GM18507 (cell line): ENCODE results near the gene BAIAP2.
A peak's percentile ranks its signal among the peaks of the same experiment; 100 is the strongest.

Experiments used
- DNase-seq: peaks from one replicate; pipeline ENCODE4 v3.0.0; 2011; ENCODE audit warnings: low read depth; ENCODE audit not compliant: insufficient read length; ENCODE audit errors: extremely low spot score
- FAIRE-seq: peaks from 2 replicates; lab custom pipeline; 2011; peaks lifted over from hg19 to GRCh38; lab: Jason Lieb, UNC

The BAIAP2 gene

GRCh38 chr17:81115749-81116464 is 81.0 kb downstream of the BAIAP2 start:
- FAIRE-seq (no peak), DNase-seq (no peak)

GRCh38 chr17:81116704-81117103 is 81.8 kb downstream of the BAIAP2 start:
- DNase-seq, result no peak
- FAIRE-seq, result no peak

- DNase-seq (no peak), FAIRE-seq (no peak)
These were observed 82.8 kb downstream of the BAIAP2 start for GRCh38 chr17:81117672-81118198.

- FAIRE-seq (no peak), DNase-seq (no peak)
These were observed 83.6 kb downstream of the BAIAP2 start for GRCh38 chr17:81118308-81119221.

GRCh38 chr17:81119223-81120148 is 84.5 kb downstream of the BAIAP2 start:
- FAIRE-seq, result no peak
- DNase-seq, result peak; percentile 66

- FAIRE-seq (no peak), DNase-seq (no peak)
These were observed 85.2 kb downstream of the BAIAP2 start for GRCh38 chr17:81120149-81120484.

GRCh38 chr17:81120695-81121621 is 86.0 kb downstream of the BAIAP2 start:
- DNase-seq (no peak), FAIRE-seq (no peak)

GRCh38 chr17:81121841-81122733 is 87.1 kb downstream of the BAIAP2 start:
- no peak for DNase-seq
- FAIRE-seq, result no peak

- FAIRE-seq, result no peak
- DNase-seq, result no peak
These were observed 88.4 kb downstream of the BAIAP2 start for GRCh38 chr17:81123052-81124048.

GRCh38 chr17:81124377-81124776 is 89.4 kb downstream of the BAIAP2 start:
- DNase-seq (no peak), FAIRE-seq (no peak)

- DNase-seq, result no peak
These were observed 90.7 kb downstream of the BAIAP2 start for GRCh38 chr17:81125573-81126081.

GRCh38 chr17:81126281-81127132 is 91.6 kb downstream of the BAIAP2 start:
- FAIRE-seq (no peak), DNase-seq (no peak)

More at GRCh38 chr17:81125573-81126081, 90.7 kb downstream of the BAIAP2 start:
- no peak for FAIRE-seq

GRCh38 chr17:81127133-81127455 is 92.1 kb downstream of the BAIAP2 start:
- no peak for DNase-seq
- FAIRE-seq, result no peak

- FAIRE-seq (no peak), DNase-seq (no peak)
These were observed 92.7 kb downstream of the BAIAP2 start for GRCh38 chr17:81127526-81128177.

GRCh38 chr17:81128338-81128737 is 93.4 kb downstream of the BAIAP2 start:
- DNase-seq (no peak), FAIRE-seq (no peak)
